HUES6 (cell line): Measurements from ENCODE around the gene GMPPA.
A peak's percentile ranks its signal among the peaks of the same experiment; 100 is the strongest.

Source experiments
- H3K27ac ChIP-seq: 2 replicates; pipeline ENCODE4 v1.7.0; 2013; ENCODE audit warnings: low read depth, mild to moderate bottlenecking, low read length, inconsistent platforms
- H3K27me3 ChIP-seq: 2 replicates; pipeline ENCODE4 v1.6.1; 2013; ENCODE audit warnings: low read length; ENCODE audit not compliant: control insufficient read depth, insufficient read depth
- H3K36me3 ChIP-seq: 2 replicates; pipeline ENCODE4 v1.6.1; 2013; ENCODE audit warnings: low read length; ENCODE audit not compliant: control insufficient read depth, insufficient read depth
- H3K4me1 ChIP-seq: 2 replicates; pipeline ENCODE4 v1.6.1; 2013; ENCODE audit warnings: low read length; ENCODE audit not compliant: control insufficient read depth, insufficient read depth
- H3K4me3 ChIP-seq: 2 replicates; pipeline ENCODE4 v1.5.1; 2013; ENCODE audit warnings: low read depth, low read length
- H3K9ac ChIP-seq: one replicate; pipeline ENCODE4 v1.6.1; 2013; ENCODE audit warnings: mild to moderate bottlenecking, low read length
- H3K9me3 ChIP-seq: 2 replicates; pipeline ENCODE4 v1.6.1; 2013; ENCODE audit warnings: low read depth, low read length; ENCODE audit not compliant: control insufficient read depth, insufficient read depth

The GMPPA gene

DNA sequence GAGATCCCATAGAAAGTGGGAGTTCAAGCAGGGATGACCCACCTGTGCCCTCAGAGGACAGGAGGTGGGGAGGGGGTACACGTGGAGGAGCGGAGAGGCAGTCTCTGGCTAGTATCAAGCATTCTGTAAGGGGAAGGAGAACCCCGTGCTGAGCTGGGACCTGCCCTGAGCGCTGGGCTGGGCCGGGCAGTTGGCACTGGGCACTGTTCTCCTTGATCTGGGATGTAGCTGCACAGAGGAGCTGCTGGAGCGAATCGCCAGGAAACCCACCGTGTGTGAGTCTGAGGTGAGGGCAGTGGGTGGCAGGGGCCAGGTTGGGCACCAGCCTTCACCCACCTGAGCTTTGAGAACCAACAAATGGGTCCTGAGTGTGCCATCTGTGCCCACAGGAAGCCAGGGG lies 19.8 kb upstream of the GMPPA start:
- Histone ChIP-seq H3K9ac (no peak overlapping the region), H3K27me3 (peaks cover 30% of the 10 kb centered on the region), H3K4me3 (no peak overlapping the region), H3K27ac (no peak overlapping the region), H3K36me3 (peaks cover 3% of the 10 kb centered on the region; the same call in 1 of the 2 replicates), H3K4me1 (peaks cover 24% of the 10 kb centered on the region), H3K9me3 (no peaks in the 10 kb centered on the region)

DNA sequence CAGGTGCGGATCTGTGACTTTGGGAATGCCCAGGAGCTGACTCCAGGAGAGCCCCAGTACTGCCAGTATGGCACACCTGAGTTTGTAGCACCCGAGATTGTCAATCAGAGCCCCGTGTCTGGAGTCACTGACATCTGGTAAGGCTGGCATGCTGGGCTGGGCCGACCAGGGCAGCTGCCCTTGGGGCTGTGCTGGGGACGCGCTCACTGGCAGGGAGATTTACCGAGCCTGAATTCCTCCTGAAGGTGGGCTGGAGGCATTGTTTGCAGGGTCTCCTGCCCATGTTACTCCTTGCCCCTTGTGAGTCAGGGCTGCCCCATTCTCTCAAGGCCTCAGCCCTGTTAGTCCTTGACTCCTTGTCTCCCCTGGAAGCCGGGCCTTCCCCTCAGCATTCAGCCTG lies 18.7 kb upstream of the GMPPA start:
- H3K9ac ChIP-seq, result no peak overlapping the region
- H3K4me1 ChIP-seq, result peaks cover 30% of the 10 kb centered on the region
- H3K9me3 ChIP-seq, result no peaks in the 10 kb centered on the region
- H3K36me3 ChIP-seq, result peaks cover 3% of the 10 kb centered on the region; the same call in 1 of the 2 replicates
- no peak overlapping the region for H3K4me3 ChIP-seq
- H3K27me3 ChIP-seq, result peaks cover 40% of the 10 kb centered on the region
- H3K27ac ChIP-seq, result no peak overlapping the region

DNA sequence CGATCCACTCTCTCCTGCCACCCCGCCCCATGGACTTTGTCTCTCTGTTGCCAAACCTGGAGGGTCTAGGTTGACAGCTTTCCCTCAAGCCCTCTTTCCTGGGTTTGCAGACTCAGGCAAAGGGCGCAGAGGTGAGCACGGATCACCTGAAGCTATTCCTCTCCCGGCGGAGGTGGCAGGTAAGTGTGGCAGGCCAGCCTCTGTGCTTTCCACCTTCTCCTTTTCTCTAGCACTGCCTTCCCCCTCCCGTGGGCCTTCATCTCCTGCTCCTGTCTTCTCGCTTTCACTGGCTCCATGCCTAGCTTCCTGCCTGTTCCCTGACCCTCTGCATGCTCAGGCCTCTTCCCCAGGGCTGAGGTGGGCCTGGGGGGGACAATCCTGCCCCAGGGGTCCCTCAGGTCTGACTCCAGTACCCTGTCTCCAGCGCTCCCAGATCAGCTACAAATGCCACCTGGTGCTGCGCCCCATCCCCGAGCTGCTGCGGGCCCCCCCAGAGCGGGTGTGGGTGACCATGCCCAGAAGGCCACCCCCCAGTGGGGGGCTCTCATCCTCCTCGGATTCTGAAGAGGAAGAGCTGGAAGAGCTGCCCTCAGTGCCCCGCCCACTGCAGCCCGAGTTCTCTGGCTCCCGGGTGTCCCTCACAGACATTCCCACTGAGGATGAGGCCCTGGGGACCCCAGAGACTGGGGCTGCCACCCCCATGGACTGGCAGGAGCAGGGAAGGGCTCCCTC lies 15.9 kb upstream of the GMPPA start:
- H3K9ac ChIP-seq, result no peak overlapping the region
- H3K4me3 ChIP-seq, result no peak overlapping the region
- H3K27me3 ChIP-seq, result peaks cover 69% of the 10 kb centered on the region
- peaks cover 3% of the 10 kb centered on the region; the same call in 1 of the 2 replicates for H3K36me3 ChIP-seq
- no peaks in the 10 kb centered on the region for H3K9me3 ChIP-seq
- H3K27ac ChIP-seq, result no peak overlapping the region
- H3K4me1 ChIP-seq, result peaks cover 35% of the 10 kb centered on the region

DNA sequence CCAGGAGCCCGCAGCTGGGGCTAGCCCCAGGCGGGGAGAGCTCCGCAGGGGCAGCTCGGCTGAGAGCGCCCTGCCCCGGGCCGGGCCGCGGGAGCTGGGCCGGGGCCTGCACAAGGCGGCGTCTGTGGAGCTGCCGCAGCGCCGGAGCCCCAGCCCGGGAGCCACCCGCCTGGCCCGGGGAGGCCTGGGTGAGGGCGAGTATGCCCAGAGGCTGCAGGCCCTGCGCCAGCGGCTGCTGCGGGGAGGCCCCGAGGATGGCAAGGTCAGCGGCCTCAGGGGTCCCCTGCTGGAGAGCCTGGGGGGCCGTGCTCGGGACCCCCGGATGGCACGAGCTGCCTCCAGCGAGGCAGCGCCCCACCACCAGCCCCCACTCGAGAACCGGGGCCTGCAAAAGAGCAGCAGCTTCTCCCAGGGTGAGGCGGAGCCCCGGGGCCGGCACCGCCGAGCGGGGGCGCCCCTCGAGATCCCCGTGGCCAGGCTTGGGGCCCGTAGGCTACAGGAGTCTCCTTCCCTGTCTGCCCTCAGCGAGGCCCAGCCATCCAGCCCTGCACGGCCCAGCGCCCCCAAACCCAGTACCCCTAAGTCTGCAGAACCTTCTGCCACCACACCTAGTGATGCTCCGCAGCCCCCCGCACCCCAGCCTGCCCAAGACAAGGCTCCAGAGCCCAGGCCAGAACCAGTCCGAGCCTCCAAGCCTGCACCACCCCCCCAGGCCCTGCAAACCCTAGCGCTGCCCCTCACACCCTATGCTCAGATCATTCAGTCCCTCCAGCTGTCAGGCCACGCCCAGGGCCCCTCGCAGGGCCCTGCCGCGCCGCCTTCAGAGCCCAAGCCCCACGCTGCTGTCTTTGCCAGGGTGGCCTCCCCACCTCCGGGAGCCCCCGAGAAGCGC lies 15.0 kb upstream of the GMPPA start:
- H3K4me1 ChIP-seq, result peaks cover 35% of the 10 kb centered on the region
- H3K27ac ChIP-seq, result no peak overlapping the region
- peak overlapping the region; percentile 50 for H3K4me3 ChIP-seq
- no peaks in the 10 kb centered on the region for H3K9me3 ChIP-seq
- H3K36me3 ChIP-seq, result peaks cover 3% of the 10 kb centered on the region; the same call in 1 of the 2 replicates
- H3K9ac ChIP-seq, result no peak overlapping the region
- H3K27me3 ChIP-seq, result peaks cover 75% of the 10 kb centered on the region

DNA sequence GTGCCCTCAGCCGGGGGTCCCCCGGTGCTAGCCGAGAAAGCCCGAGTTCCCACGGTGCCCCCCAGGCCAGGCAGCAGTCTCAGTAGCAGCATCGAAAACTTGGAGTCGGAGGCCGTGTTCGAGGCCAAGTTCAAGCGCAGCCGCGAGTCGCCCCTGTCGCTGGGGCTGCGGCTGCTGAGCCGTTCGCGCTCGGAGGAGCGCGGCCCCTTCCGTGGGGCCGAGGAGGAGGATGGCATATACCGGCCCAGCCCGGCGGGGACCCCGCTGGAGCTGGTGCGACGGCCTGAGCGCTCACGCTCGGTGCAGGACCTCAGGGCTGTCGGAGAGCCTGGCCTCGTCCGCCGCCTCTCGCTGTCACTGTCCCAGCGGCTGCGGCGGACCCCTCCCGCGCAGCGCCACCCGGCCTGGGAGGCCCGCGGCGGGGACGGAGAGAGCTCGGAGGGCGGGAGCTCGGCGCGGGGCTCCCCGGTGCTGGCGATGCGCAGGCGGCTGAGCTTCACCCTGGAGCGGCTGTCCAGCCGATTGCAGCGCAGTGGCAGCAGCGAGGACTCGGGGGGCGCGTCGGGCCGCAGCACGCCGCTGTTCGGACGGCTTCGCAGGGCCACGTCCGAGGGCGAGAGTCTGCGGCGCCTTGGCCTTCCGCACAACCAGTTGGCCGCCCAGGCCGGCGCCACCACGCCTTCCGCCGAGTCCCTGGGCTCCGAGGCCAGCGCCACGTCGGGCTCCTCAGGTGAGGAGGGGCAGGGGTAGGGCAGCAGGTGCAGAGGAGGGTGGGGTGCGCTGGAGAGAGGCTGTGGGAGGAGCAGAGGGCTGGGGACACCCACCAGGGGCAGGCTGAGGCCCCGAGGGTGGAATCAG lies 14.1 kb upstream of the GMPPA start:
- Histone ChIP-seq H3K4me1 (peaks cover 35% of the 10 kb centered on the region), H3K36me3 (peaks cover 3% of the 10 kb centered on the region; the same call in 1 of the 2 replicates), H3K9me3 (no peaks in the 10 kb centered on the region), H3K27ac (no peak overlapping the region), H3K27me3 (peaks cover 75% of the 10 kb centered on the region), H3K9ac (peak overlapping the region; percentile 18), H3K4me3 (peak overlapping the region; percentile 50)

DNA sequence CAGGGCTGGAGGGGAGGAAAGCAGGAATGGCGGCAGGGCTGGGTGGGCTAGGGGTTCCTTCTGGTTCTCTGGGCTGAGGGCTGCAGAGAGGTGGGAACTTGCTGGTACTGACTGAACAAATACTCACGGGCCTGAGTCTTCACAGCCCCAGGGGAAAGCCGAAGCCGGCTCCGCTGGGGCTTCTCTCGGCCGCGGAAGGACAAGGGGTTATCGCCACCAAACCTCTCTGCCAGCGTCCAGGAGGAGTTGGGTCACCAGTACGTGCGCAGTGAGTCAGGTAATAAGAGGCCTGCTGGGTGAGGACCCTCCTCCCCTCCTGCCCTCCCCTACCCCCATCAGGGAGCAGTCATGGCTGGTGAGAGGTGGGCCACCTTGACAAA lies 13.5 kb upstream of the GMPPA start:
- peaks cover 75% of the 10 kb centered on the region for H3K27me3 ChIP-seq
- peak overlapping the region; percentile 18 for H3K9ac ChIP-seq
- no peak overlapping the region for H3K27ac ChIP-seq
- H3K4me3 ChIP-seq, result peak overlapping the region; percentile 50
- H3K36me3 ChIP-seq, result peaks cover 3% of the 10 kb centered on the region; the same call in 1 of the 2 replicates
- H3K9me3 ChIP-seq, result no peaks in the 10 kb centered on the region
- peaks cover 35% of the 10 kb centered on the region for H3K4me1 ChIP-seq

DNA sequence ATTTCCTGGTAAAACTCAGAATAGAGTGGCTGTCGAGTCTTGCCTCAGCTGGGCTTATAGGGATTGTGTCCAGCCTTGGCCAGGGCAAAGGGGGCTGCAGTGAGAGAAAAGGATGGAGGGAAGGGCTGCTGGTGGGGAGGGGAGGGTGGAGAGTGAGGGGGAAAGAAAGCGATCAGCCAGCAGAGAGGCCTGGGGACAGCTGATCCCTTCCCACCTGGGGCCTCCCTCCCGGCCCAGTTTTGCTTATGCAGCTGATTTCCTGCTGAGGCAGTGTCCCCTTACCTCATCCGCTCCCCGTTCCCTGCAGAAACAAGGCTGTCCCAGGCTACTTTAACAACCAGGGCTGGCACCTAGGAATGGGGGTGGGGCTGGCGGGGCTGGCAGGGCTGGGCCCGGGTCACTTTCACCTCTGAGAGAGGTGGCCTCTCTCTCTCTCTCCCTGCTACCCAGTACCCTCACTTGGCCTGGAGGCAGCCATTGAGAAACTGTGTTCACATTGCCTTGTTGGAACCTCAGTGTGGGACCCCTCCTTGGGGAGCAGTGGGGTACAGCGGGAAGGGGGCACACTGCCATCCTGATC lies 12.2 kb upstream of the GMPPA start:
- Histone ChIP-seq H3K27ac (no peak overlapping the region), H3K27me3 (peaks cover 70% of the 10 kb centered on the region), H3K9me3 (no peaks in the 10 kb centered on the region), H3K36me3 (peaks cover 3% of the 10 kb centered on the region; the same call in 1 of the 2 replicates), H3K4me3 (no peak overlapping the region), H3K9ac (no peak overlapping the region), H3K4me1 (peaks cover 35% of the 10 kb centered on the region)

DNA sequence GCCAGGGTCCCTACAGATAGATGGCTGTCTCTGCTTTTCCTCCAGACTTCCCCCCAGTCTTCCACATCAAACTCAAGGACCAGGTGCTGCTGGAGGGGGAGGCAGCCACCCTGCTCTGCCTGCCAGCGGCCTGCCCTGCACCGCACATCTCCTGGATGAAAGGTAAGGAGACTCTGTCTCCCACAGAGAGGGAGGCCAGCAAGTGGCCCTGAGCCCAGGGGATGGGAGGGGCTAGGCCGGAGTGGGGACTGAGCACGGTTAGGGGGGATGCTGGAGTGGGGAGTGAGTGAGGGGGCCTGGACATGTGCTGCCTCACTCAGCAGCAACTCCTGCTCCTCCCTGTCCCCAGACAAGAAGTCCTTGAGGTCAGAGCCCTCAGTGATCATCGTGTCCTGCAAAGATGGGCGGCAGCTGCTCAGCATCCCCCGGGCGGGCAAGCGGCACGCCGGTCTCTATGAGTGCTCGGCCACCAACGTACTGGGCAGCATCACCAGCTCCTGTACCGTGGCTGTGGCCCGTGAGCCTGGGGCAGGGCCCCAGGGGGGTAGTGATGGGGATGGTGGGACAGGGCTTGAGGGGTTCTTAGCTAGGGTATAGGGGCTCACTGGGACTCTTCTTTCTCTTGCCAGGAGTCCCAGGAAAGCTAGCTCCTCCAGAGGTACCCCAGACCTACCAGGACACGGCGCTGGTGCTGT lies 10.4 kb upstream of the GMPPA start:
- H3K27ac ChIP-seq, result no peak overlapping the region
- H3K9ac ChIP-seq, result no peak overlapping the region
- no peak overlapping the region for H3K4me3 ChIP-seq
- H3K27me3 ChIP-seq, result peaks cover 64% of the 10 kb centered on the region
- no peaks in the 10 kb centered on the region for H3K36me3 ChIP-seq
- no peaks in the 10 kb centered on the region for H3K9me3 ChIP-seq
- peaks cover 32% of the 10 kb centered on the region for H3K4me1 ChIP-seq

DNA sequence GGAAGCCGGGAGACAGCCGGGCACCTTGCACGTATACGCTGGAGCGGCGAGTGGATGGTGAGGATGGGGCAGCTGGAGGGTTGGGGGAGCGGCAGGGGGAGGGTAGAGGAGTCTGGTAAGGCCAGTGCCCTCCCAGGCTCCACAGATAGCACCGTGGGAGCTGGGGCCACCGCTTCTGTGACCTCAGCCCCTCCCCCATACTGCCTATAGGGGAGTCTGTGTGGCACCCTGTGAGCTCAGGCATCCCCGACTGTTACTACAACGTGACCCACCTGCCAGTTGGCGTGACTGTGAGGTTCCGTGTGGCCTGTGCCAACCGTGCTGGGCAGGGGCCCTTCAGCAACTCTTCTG lies 9.9 kb upstream of the GMPPA start:
- peaks cover 27% of the 10 kb centered on the region for H3K4me1 ChIP-seq
- H3K9me3 ChIP-seq, result no peaks in the 10 kb centered on the region
- peaks cover 64% of the 10 kb centered on the region for H3K27me3 ChIP-seq

DNA sequence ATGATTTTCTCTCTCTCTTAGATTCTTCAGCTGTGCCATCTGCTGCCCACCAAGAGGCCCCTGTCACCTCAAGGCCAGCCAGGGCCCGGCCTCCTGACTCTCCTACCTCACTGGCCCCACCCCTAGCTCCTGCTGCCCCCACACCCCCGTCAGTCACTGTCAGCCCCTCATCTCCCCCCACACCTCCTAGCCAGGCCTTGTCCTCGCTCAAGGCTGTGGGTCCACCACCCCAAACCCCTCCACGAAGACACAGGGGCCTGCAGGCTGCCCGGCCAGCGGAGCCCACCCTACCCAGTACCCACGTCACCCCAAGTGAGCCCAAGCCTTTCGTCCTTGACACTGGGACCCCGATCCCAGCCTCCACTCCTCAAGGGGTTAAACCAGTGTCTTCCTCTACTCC lies 9.4 kb upstream of the GMPPA start:
- Histone ChIP-seq H3K27ac (no peak overlapping the region), H3K36me3 (no peaks in the 10 kb centered on the region), H3K9me3 (no peaks in the 10 kb centered on the region), H3K4me3 (no peak overlapping the region), H3K9ac (no peak overlapping the region), H3K27me3 (peaks cover 64% of the 10 kb centered on the region), H3K4me1 (peaks cover 22% of the 10 kb centered on the region)

More for the DNA sequence above, 9.9 kb upstream of the GMPPA start:
- H3K4me3 ChIP-seq, result no peak overlapping the region
- H3K36me3 ChIP-seq, result no peaks in the 10 kb centered on the region
- no peak overlapping the region for H3K27ac ChIP-seq
- H3K9ac ChIP-seq, result no peak overlapping the region
